ENCODE measurements around the gene ZFAND2A. TPM values are rescaled to one million over a fixed set of nuclear protein-coding genes. Genes with fewer than 3 reads are reported as not detected.
"Not testable (repeated sequence)": the region's sequence is repeated elsewhere in the genome, so short reads cannot be mapped to it uniquely, and the experiment has no call there.

Gene ZFAND2A
- total and polyA plus RNA-seq, 2 experiments from 2014 or later: 15.3 to 29.2 TPM

DNA sequence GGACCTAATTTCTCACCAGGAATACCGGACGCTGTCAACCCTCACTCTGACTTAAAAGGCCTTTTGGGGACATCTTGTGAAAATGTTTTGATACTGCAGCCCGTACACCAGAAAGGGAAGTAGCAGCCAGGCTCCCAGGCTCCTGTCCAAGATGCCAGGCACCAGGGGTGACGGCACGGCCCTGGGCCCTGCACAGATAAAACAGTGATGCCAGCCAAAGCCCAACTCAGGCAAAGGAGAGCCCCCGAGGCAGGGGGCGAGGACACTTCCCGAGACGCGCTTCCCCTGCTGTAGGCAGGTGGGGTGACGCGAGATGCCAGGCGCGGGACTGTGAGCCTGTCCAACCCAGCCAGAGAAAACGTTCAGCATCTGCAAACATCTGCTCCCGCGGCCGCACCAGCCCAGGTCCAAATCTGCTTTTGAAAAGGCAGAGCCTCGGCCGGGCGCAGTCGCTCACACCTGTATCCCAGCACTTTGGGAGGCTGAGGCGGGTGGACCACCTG is 15.7 kb downstream of the ZFAND2A start (continued):
- TF ChIP-seq EZH2phosphoT487 (IDR thresholded peaks at IDR 0.05; ENCODE audit: unreplicated experiment) (no peak), POLR2AphosphoS5 (IDR thresholded peaks at IDR 0.05; ENCODE audit: low read depth) (no peak), STAT1 (IDR thresholded peaks at IDR 0.05; ENCODE audit: unreplicated experiment) (no peak), CTCF (conservative IDR thresholded peaks at IDR 0.05; ENCODE audit: low read depth in 2 of 2) (peak in 1 of 2 experiments; percentile 33; a peak in 1 of 4 replicates)
- TF ChIP-seq, protein P1, sequence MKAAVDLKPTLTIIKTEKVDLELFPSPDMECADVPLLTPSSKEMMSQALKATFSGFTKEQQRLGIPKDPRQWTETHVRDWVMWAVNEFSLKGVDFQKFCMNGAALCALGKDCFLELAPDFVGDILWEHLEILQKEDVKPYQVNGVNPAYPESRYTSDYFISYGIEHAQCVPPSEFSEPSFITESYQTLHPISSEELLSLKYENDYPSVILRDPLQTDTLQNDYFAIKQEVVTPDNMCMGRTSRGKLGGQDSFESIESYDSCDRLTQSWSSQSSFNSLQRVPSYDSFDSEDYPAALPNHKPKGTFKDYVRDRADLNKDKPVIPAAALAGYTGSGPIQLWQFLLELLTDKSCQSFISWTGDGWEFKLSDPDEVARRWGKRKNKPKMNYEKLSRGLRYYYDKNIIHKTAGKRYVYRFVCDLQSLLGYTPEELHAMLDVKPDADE (IDR thresholded peaks at IDR 0.05): no peak

DNA sequence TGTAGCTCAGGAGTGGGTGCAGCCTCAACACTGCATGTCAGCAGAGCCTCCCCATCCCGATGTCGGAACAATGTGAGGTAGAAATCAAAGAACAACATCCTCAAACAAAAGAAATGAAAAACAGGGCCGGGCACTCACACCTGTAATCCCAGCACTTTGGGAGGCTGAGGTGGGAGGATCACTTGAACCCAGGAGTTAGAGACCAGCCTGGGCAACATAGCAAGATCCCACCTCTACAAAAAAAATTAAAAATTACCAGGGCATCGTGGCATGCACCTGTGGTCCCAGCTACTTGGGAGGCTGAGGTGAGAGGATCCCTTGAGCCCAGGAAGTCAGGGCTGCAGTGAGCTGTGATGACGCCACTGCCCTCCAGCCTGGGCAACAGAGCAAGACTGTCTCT is 17.0 kb downstream of the ZFAND2A start:
- not testable (repeated sequence) for H3K4me3 Mint-ChIP-seq; H3K79me2 ChIP-seq (replicated peaks; ENCODE audit: insufficient read depth); H3K9me3 Mint-ChIP-seq; H3K27ac ChIP-seq (ENCODE audit: low read depth); H3K36me3 Mint-ChIP-seq (ENCODE audit: low read depth); H4K20me1 ChIP-seq (replicated peaks; ENCODE audit: insufficient read depth); H3K4me3 ChIP-seq; H3K27ac Mint-ChIP-seq; H3K27me3 Mint-ChIP-seq (ENCODE audit: insufficient read depth, low read depth, poor library complexity); H3K9me2 ChIP-seq (ENCODE audit: insufficient read depth); H2AFZ ChIP-seq; H3K36me3 ChIP-seq (ENCODE audit: insufficient read depth); DNase-seq (ENCODE audit: low spot score); H3F3A ChIP-seq (replicated peaks; ENCODE audit: low read depth); H3K27me3 ChIP-seq (ENCODE audit: insufficient read depth); H3K4me1 Mint-ChIP-seq; H3K4me2 ChIP-seq; H3K4me1 ChIP-seq (ENCODE audit: insufficient read depth); ATAC-seq

DNA sequence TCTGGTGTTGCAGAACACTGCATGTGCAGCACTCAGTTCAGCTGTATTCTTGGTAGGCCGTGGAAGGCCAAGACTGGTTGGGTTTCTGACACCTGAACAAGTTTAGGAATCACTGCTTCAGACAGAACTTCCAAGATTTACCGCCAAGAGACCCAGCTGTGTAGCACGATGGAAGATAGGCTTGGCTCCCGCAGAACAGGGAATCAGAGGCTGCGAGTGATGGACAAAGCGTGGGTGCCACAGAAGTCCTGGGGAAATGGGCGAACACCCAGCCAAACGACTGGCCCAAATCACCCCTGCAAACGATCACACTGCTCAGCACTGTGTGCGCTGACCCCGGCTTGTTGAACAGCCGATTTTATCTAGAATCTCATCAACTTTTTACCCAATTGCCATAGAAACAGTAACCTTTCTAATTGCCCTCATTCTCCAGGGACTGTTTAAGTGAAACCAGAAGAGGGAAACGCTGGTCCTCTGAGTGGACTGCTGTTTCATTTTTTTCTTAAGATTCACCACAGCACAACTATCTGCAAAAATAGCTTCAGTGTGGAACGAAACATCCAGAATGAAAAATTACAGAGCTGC is 17.9 kb downstream of the ZFAND2A start:
- TF ChIP-seq, protein P2, sequence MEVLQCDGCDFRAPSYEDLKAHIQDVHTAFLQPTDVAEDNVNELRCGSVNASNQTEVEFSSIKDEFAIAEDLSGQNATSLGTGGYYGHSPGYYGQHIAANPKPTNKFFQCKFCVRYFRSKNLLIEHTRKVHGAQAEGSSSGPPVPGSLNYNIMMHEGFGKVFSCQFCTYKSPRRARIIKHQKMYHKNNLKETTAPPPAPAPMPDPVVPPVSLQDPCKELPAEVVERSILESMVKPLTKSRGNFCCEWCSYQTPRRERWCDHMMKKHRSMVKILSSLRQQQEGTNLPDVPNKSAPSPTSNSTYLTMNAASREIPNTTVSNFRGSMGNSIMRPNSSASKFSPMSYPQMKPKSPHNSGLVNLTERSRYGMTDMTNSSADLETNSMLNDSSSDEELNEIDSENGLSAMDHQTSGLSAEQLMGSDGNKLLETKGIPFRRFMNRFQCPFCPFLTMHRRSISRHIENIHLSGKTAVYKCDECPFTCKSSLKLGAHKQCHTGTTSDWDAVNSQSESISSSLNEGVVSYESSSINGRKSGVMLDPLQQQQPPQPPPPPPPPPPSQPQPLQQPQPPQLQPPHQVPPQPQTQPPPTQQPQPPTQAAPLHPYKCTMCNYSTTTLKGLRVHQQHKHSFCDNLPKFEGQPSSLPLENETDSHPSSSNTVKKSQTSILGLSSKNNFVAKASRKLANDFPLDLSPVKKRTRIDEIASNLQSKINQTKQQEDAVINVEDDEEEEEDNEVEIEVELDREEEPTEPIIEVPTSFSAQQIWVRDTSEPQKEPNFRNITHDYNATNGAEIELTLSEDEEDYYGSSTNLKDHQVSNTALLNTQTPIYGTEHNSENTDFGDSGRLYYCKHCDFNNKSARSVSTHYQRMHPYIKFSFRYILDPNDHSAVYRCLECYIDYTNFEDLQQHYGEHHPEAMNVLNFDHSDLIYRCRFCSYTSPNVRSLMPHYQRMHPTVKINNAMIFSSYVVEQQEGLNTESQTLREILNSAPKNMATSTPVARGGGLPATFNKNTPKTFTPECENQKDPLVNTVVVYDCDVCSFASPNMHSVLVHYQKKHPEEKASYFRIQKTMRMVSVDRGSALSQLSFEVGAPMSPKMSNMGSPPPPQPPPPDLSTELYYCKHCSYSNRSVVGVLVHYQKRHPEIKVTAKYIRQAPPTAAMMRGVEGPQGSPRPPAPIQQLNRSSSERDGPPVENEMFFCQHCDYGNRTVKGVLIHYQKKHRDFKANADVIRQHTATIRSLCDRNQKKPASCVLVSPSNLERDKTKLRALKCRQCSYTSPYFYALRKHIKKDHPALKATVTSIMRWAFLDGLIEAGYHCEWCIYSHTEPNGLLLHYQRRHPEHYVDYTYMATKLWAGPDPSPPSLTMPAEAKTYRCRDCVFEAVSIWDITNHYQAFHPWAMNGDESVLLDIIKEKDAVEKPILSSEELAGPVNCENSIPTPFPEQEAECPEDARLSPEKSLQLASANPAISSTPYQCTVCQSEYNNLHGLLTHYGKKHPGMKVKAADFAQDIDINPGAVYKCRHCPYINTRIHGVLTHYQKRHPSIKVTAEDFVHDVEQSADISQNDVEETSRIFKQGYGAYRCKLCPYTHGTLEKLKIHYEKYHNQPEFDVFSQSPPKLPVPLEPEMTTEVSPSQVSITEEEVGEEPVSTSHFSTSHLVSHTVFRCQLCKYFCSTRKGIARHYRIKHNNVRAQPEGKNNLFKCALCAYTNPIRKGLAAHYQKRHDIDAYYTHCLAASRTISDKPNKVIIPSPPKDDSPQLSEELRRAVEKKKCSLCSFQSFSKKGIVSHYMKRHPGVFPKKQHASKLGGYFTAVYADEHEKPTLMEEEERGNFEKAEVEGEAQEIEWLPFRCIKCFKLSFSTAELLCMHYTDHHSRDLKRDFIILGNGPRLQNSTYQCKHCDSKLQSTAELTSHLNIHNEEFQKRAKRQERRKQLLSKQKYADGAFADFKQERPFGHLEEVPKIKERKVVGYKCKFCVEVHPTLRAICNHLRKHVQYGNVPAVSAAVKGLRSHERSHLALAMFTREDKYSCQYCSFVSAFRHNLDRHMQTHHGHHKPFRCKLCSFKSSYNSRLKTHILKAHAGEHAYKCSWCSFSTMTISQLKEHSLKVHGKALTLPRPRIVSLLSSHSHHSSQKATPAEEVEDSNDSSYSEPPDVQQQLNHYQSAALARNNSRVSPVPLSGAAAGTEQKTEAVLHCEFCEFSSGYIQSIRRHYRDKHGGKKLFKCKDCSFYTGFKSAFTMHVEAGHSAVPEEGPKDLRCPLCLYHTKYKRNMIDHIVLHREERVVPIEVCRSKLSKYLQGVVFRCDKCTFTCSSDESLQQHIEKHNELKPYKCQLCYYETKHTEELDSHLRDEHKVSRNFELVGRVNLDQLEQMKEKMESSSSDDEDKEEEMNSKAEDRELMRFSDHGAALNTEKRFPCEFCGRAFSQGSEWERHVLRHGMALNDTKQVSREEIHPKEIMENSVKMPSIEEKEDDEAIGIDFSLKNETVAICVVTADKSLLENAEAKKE (CRISPR knock-in tag; IDR thresholded peaks at IDR 0.05): no peak
- TF ChIP-seq, protein P1 (IDR thresholded peaks at IDR 0.05): no peak
- Histone ChIP-seq H3K79me2 (replicated peaks; ENCODE audit: insufficient read depth) (peaks cover 6% of the 10 kb centered on the region), H4K20me1 (replicated peaks; ENCODE audit: insufficient read depth) (no peaks in the 10 kb centered on the region; the same call in 1 of the 2 replicates), H3F3A (replicated peaks; ENCODE audit: low read depth) (peaks cover under 1% of the 10 kb centered on the region; the same call in 1 of the 2 replicates), H2AFZ (no peak overlapping the region), H3K4me1 (ENCODE audit: insufficient read depth) (peaks cover 2% of the 10 kb centered on the region), H3K27me3 (ENCODE audit: insufficient read depth) (no peaks in the 10 kb centered on the region), H3K4me3 (no peak overlapping the region), H3K36me3 (ENCODE audit: insufficient read depth) (no peaks in the 10 kb centered on the region), H3K4me2 (no peak overlapping the region), H3K9me2 (ENCODE audit: insufficient read depth) (no peaks in the 10 kb centered on the region), H3K27ac (ENCODE audit: low read depth) (no peak overlapping the region)
- Mint-ChIP-seq H3K9me3 (no peaks in the 10 kb centered on the region; the same call in 2 of the 3 replicates), H3K36me3 (ENCODE audit: low read depth) (no peaks in the 10 kb centered on the region), H3K4me3 (no peak overlapping the region), H3K27me3 (ENCODE audit: insufficient read depth, low read depth, poor library complexity) (peaks cover 2% of the 10 kb centered on the region), H3K27ac (no peak overlapping the region), H3K4me1 (peaks cover 2% of the 10 kb centered on the region; the same call in 2 of the 3 replicates)
- ATAC-seq: no peak
- no peak for DNase-seq (ENCODE audit: low spot score)

All from GM23338 (cell line).